ENCODE measurements around the gene ANKRD34A. TPM values are rescaled to one million over a fixed set of nuclear protein-coding genes. Genes with fewer than 3 reads are reported as not detected.
"Not testable (repeated sequence)": the region's sequence is repeated elsewhere in the genome, so short reads cannot be mapped to it uniquely, and the experiment has no call there.

ANKRD34A gene
- total and polyA plus RNA-seq, 2 donors: 0.19 to 0.89 TPM

DNA sequence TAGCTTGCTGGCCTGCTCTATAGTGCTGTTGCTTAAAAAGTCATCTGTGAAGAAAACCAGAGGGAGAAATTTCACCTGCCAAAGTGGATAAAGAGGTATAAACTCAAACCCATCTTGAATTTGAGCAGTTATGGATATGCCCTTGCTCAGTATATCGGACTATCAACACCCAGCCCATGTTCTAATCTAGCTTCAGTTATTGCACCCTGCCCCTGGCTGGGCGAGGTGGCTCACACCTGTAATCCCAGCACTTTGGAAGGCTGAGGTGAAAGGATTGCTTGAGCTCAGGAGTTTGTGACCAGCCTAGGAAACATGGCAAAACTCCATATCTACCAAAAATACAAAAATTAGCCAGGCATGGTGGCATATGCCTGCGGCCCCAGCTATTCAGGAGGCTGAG, 19.8 kb downstream of the ANKRD34A start:
- H3K36me3 ChIP-seq (ENCODE audit: control insufficient read depth in 2 of 2, insufficient read depth in 2 of 2, low read length in 1 of 2): peaks cover 16 to 24% of the 10 kb centered on the region in 2 donors
- WGBS: 79% methylated on average over 3 of the region's 3 CpGs
- no peaks in the 10 kb centered on the region for H3K9me3 ChIP-seq (ENCODE audit: control insufficient read depth in 2 of 2, insufficient read depth in 1 of 2, low read length in 1 of 2)

DNA sequence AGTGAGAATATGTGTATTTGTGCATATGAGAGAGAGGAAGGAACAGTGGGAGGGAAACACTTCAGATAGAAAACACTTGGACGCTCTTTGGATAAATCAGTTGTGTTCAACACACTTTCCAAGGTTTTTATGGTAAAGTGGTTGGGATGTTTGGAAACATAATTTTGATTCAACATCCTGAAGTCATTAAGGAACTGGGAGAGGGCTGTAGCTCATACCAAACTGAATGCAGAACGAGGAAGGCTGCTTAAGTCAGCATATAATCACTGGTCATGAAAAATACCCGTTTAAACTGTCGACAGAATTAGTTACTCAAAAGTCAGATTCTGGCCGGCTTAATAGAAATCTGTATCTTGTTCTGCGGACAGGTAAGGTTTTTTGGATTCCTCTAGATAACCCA, 21.5 kb downstream of the ANKRD34A start:
- no peak for DNase-seq (ENCODE audit: low read depth in 6 of 9, low spot score in 9 of 9)
- H3K27me3 ChIP-seq (ENCODE audit: control insufficient read depth in 2 of 2, insufficient read depth in 1 of 2, low read length in 1 of 2): no peaks in the 10 kb centered on the region
- H3K4me3 ChIP-seq (ENCODE audit: low read length in 2 of 2): no peak overlapping the region
- WGBS: 97% methylated on average over 6 of the region's 6 CpGs
- H3K4me1 ChIP-seq (ENCODE audit: control insufficient read depth in 2 of 2, insufficient read depth in 2 of 2, low read length in 2 of 2): no peaks in the 10 kb centered on the region
- H3K27ac ChIP-seq (ENCODE audit: low read depth in 1 of 2, low read length in 1 of 2): no peak overlapping the region
- peaks cover 15 to 19% of the 10 kb centered on the region in 2 donors for H3K36me3 ChIP-seq (ENCODE audit: control insufficient read depth in 2 of 2, insufficient read depth in 2 of 2, low read length in 1 of 2)
- H3K9me3 ChIP-seq (ENCODE audit: control insufficient read depth in 2 of 2, insufficient read depth in 1 of 2, low read length in 1 of 2): no peaks in the 10 kb centered on the region

More for the DNA sequence above, 19.8 kb downstream of the ANKRD34A start:
- H3K4me3 ChIP-seq (ENCODE audit: low read length in 2 of 2): no peak overlapping the region
- H3K27me3 ChIP-seq (ENCODE audit: control insufficient read depth in 2 of 2, insufficient read depth in 1 of 2, low read length in 1 of 2): no peaks in the 10 kb centered on the region
- DNase-seq (ENCODE audit: low read depth in 6 of 9, low spot score in 9 of 9): no peak
- H3K27ac ChIP-seq (ENCODE audit: low read depth in 1 of 2, low read length in 1 of 2): no peak overlapping the region
- no peaks in the 10 kb centered on the region for H3K4me1 ChIP-seq (ENCODE audit: control insufficient read depth in 2 of 2, insufficient read depth in 2 of 2, low read length in 2 of 2)

DNA sequence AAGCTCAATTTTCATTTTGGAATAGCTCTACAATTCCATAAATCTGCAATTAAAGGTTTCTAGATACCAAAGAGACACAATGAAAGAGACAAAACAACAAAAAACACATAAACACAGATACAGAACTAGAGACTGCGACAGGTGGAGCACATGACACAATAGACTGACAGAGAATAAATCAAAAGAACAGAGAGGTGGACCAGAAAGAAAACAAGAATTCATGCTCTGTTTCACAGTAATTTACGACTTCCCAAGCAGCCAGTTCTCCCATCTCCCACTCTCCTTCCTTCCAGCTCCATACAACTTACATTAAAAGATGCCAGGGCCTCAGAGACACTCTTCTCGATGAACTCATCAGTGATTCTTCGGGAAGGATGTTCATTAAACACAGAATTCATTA, 22.0 kb downstream of the ANKRD34A start:
- Histone ChIP-seq H3K9me3 (ENCODE audit: control insufficient read depth in 2 of 2, insufficient read depth in 1 of 2, low read length in 1 of 2) (no peaks in the 10 kb centered on the region), H3K27ac (ENCODE audit: low read depth in 1 of 2, low read length in 1 of 2) (no peak overlapping the region), H3K36me3 (ENCODE audit: control insufficient read depth in 2 of 2, insufficient read depth in 2 of 2, low read length in 1 of 2) (peaks cover 12 to 21% of the 10 kb centered on the region in 2 donors), H3K4me3 (ENCODE audit: low read length in 2 of 2) (no peak overlapping the region), H3K4me1 (ENCODE audit: control insufficient read depth in 2 of 2, insufficient read depth in 2 of 2, low read length in 2 of 2) (no peaks in the 10 kb centered on the region), H3K27me3 (ENCODE audit: control insufficient read depth in 2 of 2, insufficient read depth in 1 of 2, low read length in 1 of 2) (no peaks in the 10 kb centered on the region)
- 94% methylated on average over 4 of the region's 4 CpGs for WGBS
- no peak for DNase-seq (ENCODE audit: low read depth in 6 of 9, low spot score in 9 of 9)

DNA sequence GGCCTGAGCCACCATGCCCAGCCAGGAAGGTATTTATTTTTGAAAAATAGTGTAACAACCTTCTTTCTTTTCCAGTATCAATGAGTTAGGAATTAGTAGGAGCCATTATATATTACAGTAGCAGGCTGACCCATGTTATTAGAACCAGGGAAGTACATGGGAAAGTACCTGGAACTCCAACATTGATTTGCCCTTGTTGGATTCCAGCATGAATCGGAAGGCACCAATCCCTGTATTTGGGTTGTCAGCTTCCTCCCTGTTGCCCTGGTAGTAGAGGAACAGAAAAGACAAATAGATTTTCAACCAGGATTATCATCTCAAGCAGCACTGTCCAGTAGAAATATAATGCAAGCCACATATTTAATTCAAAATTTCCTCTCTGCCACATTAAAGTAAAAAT, 26.9 kb downstream of the ANKRD34A start:
- DNase-seq (ENCODE audit: low read depth in 6 of 9, low spot score in 9 of 9): no peak
- Histone ChIP-seq H3K9me3 (ENCODE audit: control insufficient read depth in 2 of 2, insufficient read depth in 1 of 2, low read length in 1 of 2) (no peaks in the 10 kb centered on the region), H3K36me3 (ENCODE audit: control insufficient read depth in 2 of 2, insufficient read depth in 2 of 2, low read length in 1 of 2) (peaks cover 15 to 26% of the 10 kb centered on the region in 2 donors), H3K27ac (ENCODE audit: low read depth in 1 of 2, low read length in 1 of 2) (no peak overlapping the region), H3K4me1 (ENCODE audit: control insufficient read depth in 2 of 2, insufficient read depth in 2 of 2, low read length in 2 of 2) (peaks cover 0 to 4% of the 10 kb centered on the region in 2 donors), H3K27me3 (ENCODE audit: control insufficient read depth in 2 of 2, insufficient read depth in 1 of 2, low read length in 1 of 2) (no peaks in the 10 kb centered on the region), H3K4me3 (ENCODE audit: low read length in 2 of 2) (no peak overlapping the region)
- WGBS: 97% methylated on average over 1 of the region's 1 CpG

DNA sequence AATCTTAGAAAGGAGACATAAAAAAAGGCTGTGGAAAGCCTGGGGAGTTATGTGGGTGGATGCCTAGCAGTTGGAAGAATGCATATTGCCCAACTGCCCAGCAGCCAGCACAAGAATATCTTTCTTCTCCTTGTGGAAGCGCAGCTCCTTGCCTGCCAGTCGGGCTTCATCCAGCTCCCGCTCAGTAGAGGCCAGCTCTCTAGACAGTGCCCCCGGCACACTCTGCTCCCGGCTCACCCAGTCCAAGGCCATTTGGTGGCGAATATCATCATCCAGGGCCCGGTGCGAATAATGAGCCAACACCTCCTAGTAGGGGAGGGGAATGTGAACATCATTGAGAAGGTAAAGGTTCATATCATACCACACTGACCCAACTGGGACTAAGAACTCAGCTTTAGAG, 28.1 kb downstream of the ANKRD34A start:
- Histone ChIP-seq H3K36me3 (ENCODE audit: control insufficient read depth in 2 of 2, insufficient read depth in 2 of 2, low read length in 1 of 2) (peaks cover 13 to 28% of the 10 kb centered on the region in 2 donors), H3K27ac (ENCODE audit: low read depth in 1 of 2, low read length in 1 of 2) (no peak overlapping the region)
- no peak for DNase-seq (ENCODE audit: low read depth in 6 of 9, low spot score in 9 of 9)

DNA sequence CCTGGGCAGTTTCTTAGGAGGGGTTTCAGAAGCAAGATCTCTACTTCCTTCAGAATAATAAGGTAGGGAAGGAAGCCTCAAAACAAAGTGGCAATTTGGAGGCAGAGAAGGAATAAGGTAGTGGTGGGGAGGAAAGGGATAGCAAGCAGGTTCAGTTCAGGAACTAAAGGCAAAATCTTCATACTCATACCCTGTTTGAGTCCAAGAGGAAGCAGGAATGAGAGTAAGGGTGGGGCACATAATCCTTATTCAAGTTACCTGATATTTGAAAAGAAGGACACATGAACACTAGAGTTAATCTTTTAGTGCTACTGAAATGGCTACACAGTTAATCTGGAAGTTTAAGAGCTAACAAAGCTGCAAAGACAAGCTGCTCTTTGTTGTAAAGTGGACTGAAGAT, 28.7 kb downstream of the ANKRD34A start:
- no peak for DNase-seq (ENCODE audit: low read depth in 6 of 9, low spot score in 9 of 9)
- Histone ChIP-seq H3K36me3 (ENCODE audit: control insufficient read depth in 2 of 2, insufficient read depth in 2 of 2, low read length in 1 of 2) (peaks cover 13 to 28% of the 10 kb centered on the region in 2 donors), H3K4me1 (ENCODE audit: control insufficient read depth in 2 of 2, insufficient read depth in 2 of 2, low read length in 2 of 2) (peaks cover 0 to 4% of the 10 kb centered on the region in 2 donors), H3K27me3 (ENCODE audit: control insufficient read depth in 2 of 2, insufficient read depth in 1 of 2, low read length in 1 of 2) (no peaks in the 10 kb centered on the region), H3K27ac (ENCODE audit: low read depth in 1 of 2, low read length in 1 of 2) (no peak overlapping the region), H3K9me3 (ENCODE audit: control insufficient read depth in 2 of 2, insufficient read depth in 1 of 2, low read length in 1 of 2) (no peaks in the 10 kb centered on the region), H3K4me3 (ENCODE audit: low read length in 2 of 2) (no peak overlapping the region)

More for the DNA sequence above, 28.1 kb downstream of the ANKRD34A start:
- Histone ChIP-seq H3K4me1 (ENCODE audit: control insufficient read depth in 2 of 2, insufficient read depth in 2 of 2, low read length in 2 of 2) (peaks cover 0 to 4% of the 10 kb centered on the region in 2 donors), H3K9me3 (ENCODE audit: control insufficient read depth in 2 of 2, insufficient read depth in 1 of 2, low read length in 1 of 2) (no peaks in the 10 kb centered on the region), H3K27me3 (ENCODE audit: control insufficient read depth in 2 of 2, insufficient read depth in 1 of 2, low read length in 1 of 2) (no peaks in the 10 kb centered on the region), H3K4me3 (ENCODE audit: low read length in 2 of 2) (no peak overlapping the region)
- WGBS: 97% methylated on average over 8 of the region's 8 CpGs

DNA sequence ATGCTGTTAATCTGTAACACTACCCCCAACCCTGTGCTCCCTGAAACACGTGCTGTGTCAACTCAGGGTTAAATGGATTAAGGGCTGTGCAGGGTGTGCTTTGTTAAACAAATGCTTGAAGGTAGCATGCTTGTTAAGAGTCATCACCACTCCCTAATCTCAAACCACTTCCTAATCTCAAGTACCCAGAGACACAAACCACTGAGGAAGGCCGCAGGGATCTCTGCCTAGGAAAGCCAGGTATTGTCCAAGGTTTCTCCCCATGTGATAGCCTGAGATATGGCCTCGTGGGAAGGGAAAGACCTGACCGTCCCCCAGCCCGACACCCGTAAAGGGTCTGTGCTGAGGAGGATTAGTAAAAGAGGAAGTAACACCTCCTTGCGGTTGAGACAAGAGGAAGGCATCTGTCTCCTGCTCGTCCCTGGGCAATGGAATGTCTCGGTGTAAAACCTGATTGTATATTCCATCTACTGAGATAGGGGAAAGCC, 31.8 kb downstream of the ANKRD34A start:
- peak in 1 of 9 donors; percentile 52 for DNase-seq (ENCODE audit: low read depth in 6 of 9, low spot score in 9 of 9)
- Histone ChIP-seq H3K27ac (ENCODE audit: low read depth in 1 of 2, low read length in 1 of 2) (peak overlapping the region in 1 of 2 donors; percentile 47), H3K36me3 (ENCODE audit: control insufficient read depth in 2 of 2, insufficient read depth in 2 of 2, low read length in 1 of 2) (peaks cover 11 to 27% of the 10 kb centered on the region in 2 donors)
- H3K27me3 ChIP-seq (ENCODE audit: control insufficient read depth in 2 of 2, insufficient read depth in 1 of 2, low read length in 1 of 2); H3K9me3 ChIP-seq (ENCODE audit: control insufficient read depth in 2 of 2, insufficient read depth in 1 of 2, low read length in 1 of 2); H3K4me1 ChIP-seq (ENCODE audit: control insufficient read depth in 2 of 2, insufficient read depth in 2 of 2, low read length in 2 of 2); H3K4me3 ChIP-seq (ENCODE audit: low read length in 2 of 2): not testable (repeated sequence)
- WGBS: 4% methylated on average over 9 of the region's 9 CpGs

DNA sequence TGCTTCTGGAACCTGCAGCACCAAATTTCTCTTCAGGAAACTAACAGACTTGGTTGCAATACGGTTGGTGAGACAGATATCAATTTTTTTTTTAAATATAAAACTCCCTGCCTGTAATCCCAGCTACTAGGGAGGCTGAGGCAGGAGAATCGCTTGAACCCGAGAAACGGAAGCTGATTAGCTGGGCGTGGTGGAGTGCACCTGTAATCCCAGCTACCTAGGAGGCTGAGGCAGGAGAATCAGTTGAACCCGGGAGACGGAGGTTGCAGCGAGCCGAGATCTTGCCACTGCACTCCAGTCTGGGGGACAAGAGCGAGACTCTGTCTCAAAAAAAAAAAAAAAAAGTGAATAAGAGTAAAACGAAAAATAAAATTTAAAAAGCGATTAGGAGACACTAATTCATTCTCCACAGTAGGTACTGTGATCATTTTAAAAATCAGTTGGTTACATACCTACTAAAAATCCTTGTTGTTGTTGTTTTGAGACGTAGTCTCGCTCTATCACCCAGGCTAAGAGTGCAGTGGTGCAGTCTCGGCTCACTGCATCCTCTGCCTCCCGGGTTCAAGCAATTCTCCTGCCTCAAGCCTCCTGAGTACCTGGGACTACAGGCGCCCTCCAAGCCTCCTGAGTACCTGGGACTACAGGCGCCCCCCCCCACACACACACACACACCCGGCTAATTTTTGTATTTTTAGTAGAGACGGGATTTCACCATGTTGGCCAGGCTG, 36.3 kb downstream of the ANKRD34A start:
- DNase-seq (ENCODE audit: low read depth in 6 of 9, low spot score in 9 of 9): peak in 1 of 9 donors; percentile 20
- peak overlapping the region; percentile 97 to 99 for H3K27ac ChIP-seq (ENCODE audit: low read depth in 1 of 2, low read length in 1 of 2)
- H3K27me3 ChIP-seq (ENCODE audit: control insufficient read depth in 2 of 2, insufficient read depth in 1 of 2, low read length in 1 of 2): no peaks in the 10 kb centered on the region
- 71% methylated on average over 20 of the region's 20 CpGs for WGBS
- no peaks in the 10 kb centered on the region for H3K9me3 ChIP-seq (ENCODE audit: control insufficient read depth in 2 of 2, insufficient read depth in 1 of 2, low read length in 1 of 2)
- H3K36me3 ChIP-seq (ENCODE audit: control insufficient read depth in 2 of 2, insufficient read depth in 2 of 2, low read length in 1 of 2): peaks cover 10 to 16% of the 10 kb centered on the region in 2 donors
- H3K4me3 ChIP-seq (ENCODE audit: low read length in 2 of 2): peak overlapping the region; percentile 88 to 93
- H3K4me1 ChIP-seq (ENCODE audit: control insufficient read depth in 2 of 2, insufficient read depth in 2 of 2, low read length in 2 of 2): peaks cover 4 to 17% of the 10 kb centered on the region in 2 donors

DNA sequence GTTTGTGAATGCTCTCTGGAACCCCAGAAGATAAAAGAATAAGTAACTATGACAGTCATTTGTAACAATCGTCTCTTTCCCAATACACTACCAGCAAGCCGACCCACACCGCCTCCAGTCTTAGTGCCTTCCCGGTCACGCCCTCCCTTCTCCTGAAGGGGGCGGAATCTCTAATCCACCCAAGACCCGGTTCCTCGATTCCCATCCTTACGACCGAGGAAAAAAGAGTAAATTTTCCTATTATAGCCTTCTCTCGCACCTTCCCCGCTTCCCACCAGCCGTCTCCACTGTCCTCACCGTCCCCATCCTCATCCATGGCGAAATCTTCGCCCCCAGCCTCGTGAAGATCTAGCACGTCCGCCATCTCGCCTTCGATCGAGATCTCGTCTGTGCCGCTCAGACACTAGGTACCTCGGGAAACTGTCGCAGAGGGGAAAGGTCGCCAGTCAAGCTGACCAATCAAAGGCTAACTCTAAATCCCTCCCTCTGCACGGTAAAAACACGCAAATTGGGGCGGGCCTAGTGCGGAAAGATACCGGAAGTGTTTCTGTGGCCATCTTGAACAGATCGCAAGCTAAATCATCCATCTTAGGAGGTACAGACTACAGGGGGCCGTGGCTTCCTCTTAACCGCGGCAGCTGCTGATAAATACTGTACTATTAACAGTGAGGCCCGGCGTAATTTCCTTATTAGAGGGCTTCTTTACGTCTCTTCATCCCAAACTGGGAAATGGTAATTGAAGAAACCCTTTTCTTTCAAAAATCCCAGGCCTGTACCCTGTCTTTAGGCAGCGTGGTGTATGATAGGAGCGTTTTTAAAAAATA, 37.1 kb downstream of the ANKRD34A start, which contains the start of gene RBM8A:
RBM8A (minus strand) TSS at position 422 of the 824 bp plus-strand sequence; CDS start at position 364, 58 bp downstream.
- WGBS: under 1% methylated on average over 41 of the region's 41 CpGs
- H3K9me3 ChIP-seq (ENCODE audit: control insufficient read depth in 2 of 2, insufficient read depth in 1 of 2, low read length in 1 of 2): no peaks in the 10 kb centered on the region
- peak; percentile 93 to 99 (median 98) for DNase-seq (ENCODE audit: low read depth in 6 of 9, low spot score in 9 of 9)
- H3K4me3 ChIP-seq (ENCODE audit: low read length in 2 of 2): peak within 1 kb of the TSS; percentile 88 to 93
- peaks cover 10 to 17% of the 10 kb centered on the region in 2 donors for H3K36me3 ChIP-seq (ENCODE audit: control insufficient read depth in 2 of 2, insufficient read depth in 2 of 2, low read length in 1 of 2)
- H3K27ac ChIP-seq (ENCODE audit: low read depth in 1 of 2, low read length in 1 of 2): peak within 1 kb of the TSS; percentile 97 to 99
- peaks cover 4 to 14% of the 10 kb centered on the region in 2 donors for H3K4me1 ChIP-seq (ENCODE audit: control insufficient read depth in 2 of 2, insufficient read depth in 2 of 2, low read length in 2 of 2)
- no peaks in the 10 kb centered on the region for H3K27me3 ChIP-seq (ENCODE audit: control insufficient read depth in 2 of 2, insufficient read depth in 1 of 2, low read length in 1 of 2)
